ENCODE results near the gene DYNLRB1. TPM values are rescaled to one million over a fixed set of nuclear protein-coding genes. Genes with fewer than 3 reads are reported as not detected.

Gene DYNLRB1
- polyA plus RNA-seq, 3 donors = 139 to 166 (median 148) TPM

- no peak overlapping the region for H3K4me3 ChIP-seq (replicated peaks in 1 of 3; ENCODE audit: low read depth in 2 of 3, low read length in 3 of 3)
- TF ChIP-seq CTCF (IDR thresholded peaks at IDR 0.05) = no peak
- H3K9me3 Mint-ChIP-seq = peaks cover 0 to 1% (median 0%) of the 10 kb centered on the region in 7 donors
- intact Hi-C loops (cut with micrococcal nuclease) = loop anchor here in 1 of 2 donors (5.0 kb wide), 1 partner anchor 142 kb away; no protein-coding TSS in a partner anchor
- no peaks in the 10 kb centered on the region for H3K9me3 ChIP-seq (replicated peaks in 1 of 2; ENCODE audit: control insufficient read depth in 1 of 2, insufficient read depth in 1 of 2, low read length in 2 of 2)
- peaks cover 0 to 5% of the 10 kb centered on the region in 2 donors for H3K36me3 ChIP-seq (replicated peaks in 1 of 2; ENCODE audit: control insufficient read depth in 1 of 2, insufficient read depth in 2 of 2, low read length in 2 of 2)
- H3K27me3 ChIP-seq (ENCODE audit: control insufficient read depth in 2 of 2, insufficient read depth in 2 of 2, low read length in 2 of 2) = no peaks in the 10 kb centered on the region
- DNase-seq = peak in 1 of 3 donors; percentile 53
- no peak overlapping the region for H2AFZ ChIP-seq (ENCODE audit: insufficient read depth, low read depth, low read length, poor library complexity, severe bottlenecking)
- H3K4me2 ChIP-seq (replicated peaks; ENCODE audit: extremely low read depth, low read length, poor library complexity, severe bottlenecking) = no peak overlapping the region
- no peaks in the 10 kb centered on the region for H4K20me1 ChIP-seq (ENCODE audit: insufficient read depth, low read length)
- no peaks in the 10 kb centered on the region for H3K79me2 ChIP-seq (ENCODE audit: insufficient read depth, low read length)
- 94% methylated on average over 6 of the region's 7 CpGs for WGBS (ENCODE audit: insufficient coverage)
- peaks cover 8 to 16% of the 10 kb centered on the region in 2 donors for H3K36me3 Mint-ChIP-seq
- no peaks in the 10 kb centered on the region for H3K4me1 ChIP-seq (ENCODE audit: control insufficient read depth in 1 of 2, insufficient read depth in 2 of 2, low read length in 2 of 2)
- H3K27ac Mint-ChIP-seq = no peak overlapping the region
- no peak overlapping the region for H3K4me3 Mint-ChIP-seq
- H3K27me3 Mint-ChIP-seq (ENCODE audit: low read depth in 3 of 3) = no peaks in the 10 kb centered on the region
- H3K27ac ChIP-seq (ENCODE audit: low read depth in 1 of 2, low read length in 2 of 2) = no peak overlapping the region
- H3K4me1 Mint-ChIP-seq = no peaks in the 10 kb centered on the region
- H3K9ac ChIP-seq (ENCODE audit: insufficient read depth, low read length, poor library complexity, severe bottlenecking) = no peak overlapping the region
These were observed 48.6 kb downstream of the DYNLRB1 start for GRCh38 chr20:34564833-34565232.

GRCh38 chr20:34566978-34567891 lies 51.0 kb downstream of the DYNLRB1 start:
- H4K20me1 ChIP-seq (ENCODE audit: insufficient read depth, low read length) = no peaks in the 10 kb centered on the region
- Mint-ChIP-seq H3K27ac (peak overlapping the region in 2 of 7 donors; percentile 15 to 41), H3K4me3 (no peak overlapping the region), H3K36me3 (peaks cover 10 to 18% of the 10 kb centered on the region in 2 donors), H3K4me1 (peaks cover 11% of the 10 kb centered on the region), H3K27me3 (ENCODE audit: low read depth in 3 of 3) (no peaks in the 10 kb centered on the region), H3K9me3 (no peaks in the 10 kb centered on the region)
- H3K27ac ChIP-seq (ENCODE audit: low read depth in 1 of 2, low read length in 2 of 2) = no peak overlapping the region
- intact Hi-C loops (cut with micrococcal nuclease) = no loop called here
- no peak for TF ChIP-seq CTCF (IDR thresholded peaks at IDR 0.05)
- H3K4me3 ChIP-seq (replicated peaks in 1 of 3; ENCODE audit: low read depth in 2 of 3, low read length in 3 of 3) = no peak overlapping the region
- no peak overlapping the region for H3K4me2 ChIP-seq (replicated peaks; ENCODE audit: extremely low read depth, low read length, poor library complexity, severe bottlenecking)
- no peaks in the 10 kb centered on the region for H3K9me3 ChIP-seq (replicated peaks in 1 of 2; ENCODE audit: control insufficient read depth in 1 of 2, insufficient read depth in 1 of 2, low read length in 2 of 2)
- no peak overlapping the region for H3K9ac ChIP-seq (ENCODE audit: insufficient read depth, low read length, poor library complexity, severe bottlenecking)
- no peak for DNase-seq
- H3K4me1 ChIP-seq (ENCODE audit: control insufficient read depth in 1 of 2, insufficient read depth in 2 of 2, low read length in 2 of 2) = peaks cover 6 to 12% of the 10 kb centered on the region in 2 donors
- H3K27me3 ChIP-seq (ENCODE audit: control insufficient read depth in 2 of 2, insufficient read depth in 2 of 2, low read length in 2 of 2) = no peaks in the 10 kb centered on the region
- no peak overlapping the region for H2AFZ ChIP-seq (ENCODE audit: insufficient read depth, low read depth, low read length, poor library complexity, severe bottlenecking)
- WGBS (ENCODE audit: insufficient coverage) = 88% methylated on average over 5 of the region's 9 CpGs
- no peaks in the 10 kb centered on the region for H3K79me2 ChIP-seq (ENCODE audit: insufficient read depth, low read length)
- peaks cover 3 to 5% of the 10 kb centered on the region in 2 donors for H3K36me3 ChIP-seq (replicated peaks in 1 of 2; ENCODE audit: control insufficient read depth in 1 of 2, insufficient read depth in 2 of 2, low read length in 2 of 2)
